Islet precursor cell (in vitro differentiated cells): Measurements from ENCODE around the gene TEAD1.

ENCODE experiments used
- DNase-seq: peaks from one replicate; pipeline ENCODE4 v3.0.0-alpha.2; 2018

The TEAD1 gene

DNA sequence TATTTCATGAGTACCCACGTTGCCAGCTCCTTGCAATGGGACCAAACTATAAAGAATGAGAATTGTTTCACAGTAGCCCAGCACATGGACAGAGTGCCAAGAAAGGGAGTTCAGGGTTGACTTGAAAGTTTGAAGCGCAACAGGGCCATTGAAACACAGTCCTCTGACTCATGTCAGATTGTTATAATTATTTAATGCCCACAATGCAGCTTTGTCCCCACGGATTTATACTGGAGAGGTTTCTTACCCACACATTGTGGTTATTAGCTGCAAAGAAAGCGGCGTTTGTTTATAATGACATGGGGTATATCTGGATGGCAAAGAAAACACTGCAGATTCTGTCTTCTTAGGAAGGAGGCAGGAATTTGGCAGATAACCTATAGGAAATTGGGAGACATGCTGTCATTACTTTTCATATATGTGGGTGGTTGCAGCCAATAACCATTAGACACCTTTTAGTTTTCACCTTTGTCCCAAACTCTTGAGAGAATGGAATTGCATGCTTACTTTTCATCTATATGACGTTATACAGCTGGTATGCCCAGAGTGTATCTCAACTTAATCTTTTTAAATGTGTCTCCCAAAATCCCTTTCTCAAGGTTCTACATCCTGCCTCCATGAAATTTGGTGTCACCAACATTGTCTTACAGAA, 143.6 kb downstream of the TEAD1 start:
- DNase-seq, result no peak

DNA sequence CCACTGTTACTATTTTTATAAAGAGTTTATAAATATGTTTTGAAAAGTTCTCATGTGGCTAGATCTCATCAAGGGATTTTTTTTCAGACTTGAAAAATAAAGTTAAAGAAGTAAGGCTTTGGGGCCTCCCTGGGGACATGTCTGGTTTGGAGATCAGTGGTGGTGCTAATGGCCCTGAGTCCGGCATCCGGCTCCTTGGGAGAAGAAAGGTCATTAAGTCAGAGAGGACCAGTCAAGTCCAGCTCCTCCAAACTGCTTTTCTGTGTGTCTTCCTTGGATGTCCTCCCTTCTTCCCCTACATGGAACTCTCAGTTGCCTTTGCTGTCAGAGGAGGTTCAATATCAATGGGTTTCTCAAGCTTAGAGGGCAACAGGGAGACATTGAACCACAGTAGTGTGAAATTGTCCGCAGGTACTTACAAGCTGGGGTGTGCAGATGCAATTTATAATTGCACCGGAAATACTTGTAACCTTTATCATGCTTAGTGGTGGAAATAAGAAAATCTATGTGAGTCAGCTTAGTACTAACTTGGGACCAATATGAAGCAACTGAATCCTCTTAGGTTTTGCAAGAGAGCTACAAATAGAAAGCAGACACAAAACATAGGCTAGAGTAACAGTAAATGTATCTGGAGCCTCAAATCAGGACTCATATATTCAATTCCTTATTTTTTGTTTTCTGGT, 144.3 kb downstream of the TEAD1 start:
- no peak for DNase-seq

DNA sequence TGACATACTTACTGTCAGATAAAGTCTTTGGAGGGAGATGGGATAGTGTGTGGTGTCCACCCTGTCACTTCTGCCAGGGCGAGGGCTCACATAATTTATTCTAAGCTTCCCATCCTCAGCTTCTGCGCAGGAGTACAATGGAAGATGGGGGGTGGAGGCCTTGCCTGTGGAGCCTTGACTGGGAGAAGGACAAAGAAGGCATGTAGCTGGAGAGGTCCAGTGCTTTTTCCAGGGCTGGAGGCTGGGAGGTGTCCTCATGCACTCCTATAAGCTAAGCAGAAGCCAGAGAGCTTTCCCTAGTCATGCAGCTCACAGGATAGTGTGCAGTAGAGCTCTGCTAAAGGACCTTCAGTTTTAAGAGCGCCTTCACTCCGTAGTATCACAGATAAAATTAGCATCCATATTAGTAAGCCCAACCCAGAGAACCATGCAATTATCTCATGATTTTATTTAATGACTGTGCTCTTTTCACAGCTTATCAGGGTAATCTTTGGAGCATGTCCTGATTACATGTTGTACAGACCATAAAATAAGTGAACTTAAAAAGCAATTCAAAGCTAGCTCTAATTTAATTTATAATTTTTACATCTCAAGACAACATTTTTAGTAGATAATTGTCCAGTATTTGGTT, 148.3 kb downstream of the TEAD1 start:
- no peak for DNase-seq

DNA sequence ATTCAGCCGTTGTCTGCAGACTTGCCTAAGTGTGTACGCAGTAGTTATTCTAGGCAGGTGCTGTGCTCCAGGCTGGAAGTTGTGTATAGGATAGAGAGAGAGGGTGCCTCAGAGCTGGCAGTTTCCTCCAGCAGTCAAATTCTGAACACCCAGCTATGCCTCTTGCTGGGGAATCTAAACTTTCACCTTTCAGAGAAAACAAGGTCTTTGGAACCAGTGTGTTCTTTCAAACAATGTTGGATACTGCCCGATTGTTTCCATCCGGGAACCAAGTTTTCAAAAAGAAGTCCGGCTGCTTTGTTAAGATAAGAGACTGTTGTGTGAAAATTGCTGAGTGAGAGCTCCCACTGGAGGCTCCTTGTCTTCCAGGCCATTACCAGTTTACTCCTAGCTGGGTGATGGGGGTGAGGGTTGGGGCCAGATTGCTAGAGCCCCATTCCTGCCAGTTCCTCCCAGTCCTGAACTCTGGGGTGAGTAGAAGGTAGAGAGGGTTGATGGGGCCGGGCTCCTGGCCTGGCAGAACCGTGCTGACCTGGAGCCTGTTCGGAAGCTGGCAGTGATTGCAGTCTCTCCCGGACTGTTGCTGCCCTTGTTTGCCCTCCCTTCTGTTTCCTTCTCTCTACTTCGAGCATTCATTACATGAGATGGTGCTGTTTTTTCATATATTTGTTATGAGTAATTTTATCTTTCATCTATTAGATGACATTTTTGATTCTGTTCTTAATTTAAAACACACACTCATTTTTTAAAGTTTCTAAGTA, 150.2 kb downstream of the TEAD1 start:
- no peak for DNase-seq

DNA sequence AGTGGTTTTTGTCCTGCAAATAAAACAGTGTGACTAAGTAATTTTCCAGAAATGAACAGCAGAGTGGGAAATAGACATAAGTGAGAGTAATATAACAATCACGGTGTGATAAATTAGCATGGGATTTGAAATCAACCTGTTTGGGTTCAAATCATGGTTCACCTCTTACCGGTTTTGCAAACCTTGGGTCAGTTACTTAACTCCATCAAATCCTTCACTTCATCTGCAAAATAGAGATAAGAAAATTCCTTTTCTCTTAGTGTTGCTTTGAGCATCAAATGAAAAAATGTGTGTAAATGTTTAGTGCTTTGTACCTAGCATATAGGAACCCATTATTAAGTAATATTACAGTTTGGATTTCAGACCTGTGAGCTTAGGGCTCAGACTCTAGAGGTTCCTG, 152.2 kb downstream of the TEAD1 start:
- DNase-seq, result no peak

DNA sequence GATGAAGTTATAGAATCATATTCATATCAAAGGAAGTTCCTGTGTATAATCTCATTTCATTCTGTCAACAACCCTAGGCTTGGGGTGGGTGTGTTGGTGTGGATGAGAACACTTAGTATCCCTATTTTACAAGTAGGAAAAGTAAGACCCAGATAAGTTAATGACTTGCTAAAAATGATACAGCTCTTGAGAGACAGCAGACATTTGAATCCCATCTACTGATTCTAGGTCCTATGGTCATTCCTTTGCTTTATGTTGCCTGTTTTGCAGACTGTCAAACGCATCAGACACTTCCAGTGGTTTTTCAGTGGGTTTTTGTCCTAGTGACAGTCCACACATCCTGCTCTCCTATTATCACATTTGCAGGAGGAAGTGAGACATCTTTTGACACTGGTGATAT, 153.1 kb downstream of the TEAD1 start:
- DNase-seq, result no peak

DNA sequence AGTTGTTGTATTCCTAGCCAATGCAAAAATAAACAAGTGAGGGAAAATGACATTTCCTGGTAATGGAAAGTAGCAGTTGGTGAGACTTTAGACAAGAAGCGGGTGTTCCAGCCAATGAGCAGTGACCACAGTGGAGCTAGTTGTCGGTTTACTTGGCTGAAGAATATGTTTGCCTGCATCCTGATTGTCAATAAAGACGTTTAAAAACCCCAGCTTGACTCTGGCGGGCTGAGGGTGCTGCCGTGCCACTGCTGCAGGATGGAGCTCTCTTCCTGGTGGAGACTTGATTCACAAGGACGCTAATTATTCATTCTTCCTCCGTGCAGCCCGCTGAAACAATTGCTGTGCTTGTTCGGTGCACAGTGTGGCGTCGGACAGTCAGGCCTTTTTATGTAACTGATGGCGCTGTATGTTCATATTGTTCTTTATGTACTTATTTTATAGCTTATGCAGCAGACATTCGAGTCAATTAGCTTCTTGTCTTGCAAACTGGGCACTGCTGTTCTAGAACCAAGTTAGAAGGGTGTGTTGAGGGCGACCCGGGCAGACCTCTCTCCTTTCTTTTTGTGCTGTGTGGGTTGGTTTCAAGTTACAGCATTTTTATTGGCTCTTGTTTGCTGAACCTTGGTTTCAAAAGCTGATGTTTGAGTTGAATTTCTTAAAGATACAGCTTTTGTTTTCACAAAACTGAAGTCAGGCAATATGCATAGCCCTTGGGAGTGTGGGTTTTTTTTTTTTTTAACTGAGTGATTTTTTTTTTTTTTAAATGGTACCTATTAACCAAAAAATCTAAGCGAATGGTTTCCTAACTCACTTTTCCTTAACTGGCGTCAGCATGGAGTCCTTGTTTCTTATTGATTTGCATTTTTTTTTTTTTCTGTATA, 153.9 kb downstream of the TEAD1 start:
- DNase-seq, result peak; percentile 72

DNA sequence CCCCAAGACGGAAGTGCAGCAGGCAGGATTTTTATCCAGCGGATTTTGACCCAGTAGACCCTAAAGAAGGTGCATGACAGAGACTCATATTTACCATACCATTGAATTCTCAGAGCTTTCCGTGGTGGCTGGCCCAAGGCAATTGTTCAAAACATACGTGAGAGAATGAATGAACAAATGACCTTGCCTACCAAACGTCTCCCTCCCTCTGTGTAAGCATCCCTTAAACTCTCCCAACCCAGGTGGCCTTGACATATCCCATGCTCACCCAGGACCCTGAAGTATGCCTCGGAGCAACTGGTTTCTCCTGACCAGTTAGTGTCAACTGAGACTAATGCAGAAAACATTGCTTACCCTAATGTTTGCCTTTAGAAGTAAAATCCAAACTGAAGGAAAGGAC, 154.9 kb downstream of the TEAD1 start:
- no peak for DNase-seq

DNA sequence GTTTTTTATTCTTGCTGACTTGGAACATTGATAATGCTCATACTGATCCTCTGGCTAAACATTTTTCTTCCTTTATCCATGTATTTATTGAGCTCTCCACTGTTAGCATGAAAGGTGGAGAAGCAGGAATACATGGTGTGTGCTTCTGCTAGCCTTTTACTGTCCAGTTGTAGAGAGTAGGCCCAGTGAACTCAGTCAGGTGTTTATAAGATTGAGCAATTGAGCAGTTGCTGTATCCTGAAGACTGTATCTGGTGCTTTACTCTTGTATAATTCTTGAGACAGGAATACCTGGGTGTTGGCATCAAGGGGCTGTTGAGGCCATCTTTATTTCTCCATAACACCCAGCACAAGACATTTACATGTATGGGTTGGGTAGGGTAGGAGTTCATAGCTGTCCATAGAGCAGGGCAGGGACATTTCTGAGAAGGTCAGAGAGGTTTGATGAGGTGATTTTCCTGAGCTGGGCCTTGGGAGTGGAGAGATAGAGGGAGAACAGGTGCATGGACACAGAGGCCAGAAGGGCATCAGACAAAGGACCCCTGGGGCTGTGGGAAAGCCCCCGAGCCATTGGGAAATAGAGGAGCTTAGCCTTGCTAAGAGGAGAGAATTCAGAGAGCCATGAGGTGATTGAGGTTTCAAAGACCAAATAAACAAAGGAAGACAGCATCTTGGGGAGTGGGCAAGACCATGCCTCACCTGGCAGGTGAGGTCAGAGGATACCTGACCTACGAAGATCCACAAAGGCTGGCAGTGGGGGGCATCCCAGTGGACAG, 155.5 kb downstream of the TEAD1 start:
- no peak for DNase-seq

DNA sequence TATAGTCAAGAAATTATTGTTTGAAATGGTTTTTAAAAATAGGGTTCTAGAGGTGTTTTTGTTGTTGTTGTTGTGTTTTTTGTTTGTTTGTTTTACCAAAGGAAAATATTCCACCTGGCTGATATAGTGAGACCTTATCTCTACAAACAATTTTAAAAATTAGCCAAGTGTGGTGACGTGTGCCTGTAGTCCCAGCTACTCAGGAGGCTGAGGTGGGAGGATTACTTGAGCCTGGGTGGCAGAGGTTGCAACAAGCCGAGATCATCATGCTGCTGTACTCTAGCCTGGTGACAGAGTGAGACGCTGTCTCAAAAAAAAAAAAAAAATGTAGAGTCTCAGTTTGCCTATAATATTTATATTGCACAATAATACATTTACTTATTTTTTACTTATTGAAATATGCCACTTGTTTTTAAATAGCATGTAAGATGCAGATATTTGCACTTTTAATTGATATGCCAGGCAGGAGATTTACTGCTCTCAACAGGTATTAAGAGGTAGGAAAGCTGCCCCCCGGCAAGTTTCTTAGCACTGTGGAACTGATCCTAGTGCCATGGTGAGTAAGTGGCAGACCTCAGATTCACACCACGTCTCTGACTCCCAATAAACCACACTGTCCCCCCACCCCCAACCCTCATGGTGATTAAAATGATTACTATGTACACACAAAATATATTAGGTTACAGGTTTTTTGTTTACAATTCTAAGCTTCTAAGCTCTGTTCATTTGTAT, 157.4 kb downstream of the TEAD1 start:
- no peak for DNase-seq

DNA sequence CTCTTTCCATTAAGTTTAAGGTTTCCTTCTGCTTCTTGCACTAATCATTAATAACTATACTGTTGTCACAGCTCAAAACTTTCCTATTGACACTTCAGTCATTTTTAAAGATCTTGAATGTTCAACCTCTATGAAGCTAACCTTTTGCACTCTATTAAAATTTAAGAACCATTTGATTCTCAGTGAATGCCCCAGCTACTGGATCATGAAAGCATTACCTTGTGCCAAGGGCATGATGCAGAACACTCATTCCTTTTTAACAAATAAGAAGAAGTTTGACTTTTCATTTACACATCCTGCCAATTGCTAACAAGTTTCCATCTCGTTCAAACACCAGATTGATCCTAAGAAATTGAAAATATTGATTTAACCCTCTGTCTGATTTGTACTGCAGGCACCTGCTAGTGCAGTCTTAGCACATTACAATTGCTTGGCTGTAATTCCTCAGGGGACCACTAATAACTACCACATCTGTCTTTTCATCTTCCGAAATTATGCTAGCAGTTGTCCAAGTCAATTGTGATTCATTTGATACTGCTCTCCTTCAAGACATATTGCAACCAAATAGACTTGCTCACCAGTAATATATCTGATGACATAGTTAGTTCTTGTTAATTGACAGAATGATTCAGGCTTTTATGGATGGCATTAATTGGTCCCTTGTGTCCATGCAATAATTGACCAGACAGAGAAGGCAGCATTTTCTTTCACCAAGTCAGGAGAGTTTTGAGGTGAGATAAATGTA, 158.4 kb downstream of the TEAD1 start:
- no peak for DNase-seq

DNA sequence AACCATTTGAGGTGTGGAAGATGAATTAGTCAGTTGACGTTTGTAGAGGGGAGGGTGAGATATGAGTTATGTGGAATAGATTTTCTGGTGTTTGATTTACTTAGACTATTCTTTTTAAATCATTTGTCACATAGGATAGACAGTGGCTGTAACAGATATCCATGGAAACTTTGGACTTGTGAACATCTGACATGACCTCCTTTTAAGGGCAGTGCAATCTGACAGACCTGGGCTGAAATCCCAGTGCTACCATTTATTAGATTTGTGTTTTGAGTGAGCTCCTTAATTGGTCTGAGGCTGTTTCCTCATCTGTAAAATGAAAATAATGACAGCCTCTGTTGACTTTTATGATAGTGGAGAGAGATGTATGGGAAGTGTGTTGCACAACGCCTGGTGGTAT, 159.9 kb downstream of the TEAD1 start:
- DNase-seq, result no peak

DNA sequence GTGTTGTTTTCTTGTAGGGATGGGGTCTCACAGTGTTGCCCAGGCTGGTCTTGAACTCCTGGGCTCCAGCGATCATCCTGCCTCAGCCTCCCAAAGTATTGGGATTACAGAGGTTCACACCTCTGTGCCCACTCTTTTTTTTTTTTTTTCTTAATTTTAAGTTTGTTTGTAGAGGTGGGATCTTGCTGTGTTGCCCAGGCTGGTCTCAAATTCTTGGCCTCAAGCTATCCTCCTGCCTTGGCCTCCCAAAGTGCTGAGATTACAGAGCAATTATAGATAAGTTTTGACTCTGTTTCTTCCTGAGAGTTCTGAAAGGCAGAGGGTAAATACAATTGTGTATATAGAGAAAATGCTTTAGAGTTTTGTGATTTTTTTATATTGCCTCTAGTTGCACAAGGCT, 160.4 kb downstream of the TEAD1 start:
- no peak for DNase-seq

DNA sequence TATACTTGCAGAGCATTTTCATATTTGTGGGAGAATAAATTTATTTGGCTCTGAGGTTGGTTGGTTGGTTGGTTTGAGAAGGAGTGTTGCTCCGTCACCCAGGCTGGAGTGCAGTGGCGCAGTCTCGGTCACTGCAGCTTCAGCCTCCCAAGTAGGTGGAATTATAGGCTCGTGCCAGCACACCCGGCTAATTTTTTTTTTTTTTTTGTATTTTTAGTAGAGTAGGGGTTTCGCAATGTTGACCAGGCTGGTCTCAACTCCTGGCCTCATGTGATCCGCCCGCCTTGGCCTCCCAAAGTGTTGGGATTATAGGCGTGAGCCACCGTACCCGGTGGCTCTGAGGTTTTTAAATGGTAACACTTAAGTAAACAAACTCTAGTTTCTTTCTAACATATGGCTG, 161.1 kb downstream of the TEAD1 start:
- DNase-seq, result no peak

DNA sequence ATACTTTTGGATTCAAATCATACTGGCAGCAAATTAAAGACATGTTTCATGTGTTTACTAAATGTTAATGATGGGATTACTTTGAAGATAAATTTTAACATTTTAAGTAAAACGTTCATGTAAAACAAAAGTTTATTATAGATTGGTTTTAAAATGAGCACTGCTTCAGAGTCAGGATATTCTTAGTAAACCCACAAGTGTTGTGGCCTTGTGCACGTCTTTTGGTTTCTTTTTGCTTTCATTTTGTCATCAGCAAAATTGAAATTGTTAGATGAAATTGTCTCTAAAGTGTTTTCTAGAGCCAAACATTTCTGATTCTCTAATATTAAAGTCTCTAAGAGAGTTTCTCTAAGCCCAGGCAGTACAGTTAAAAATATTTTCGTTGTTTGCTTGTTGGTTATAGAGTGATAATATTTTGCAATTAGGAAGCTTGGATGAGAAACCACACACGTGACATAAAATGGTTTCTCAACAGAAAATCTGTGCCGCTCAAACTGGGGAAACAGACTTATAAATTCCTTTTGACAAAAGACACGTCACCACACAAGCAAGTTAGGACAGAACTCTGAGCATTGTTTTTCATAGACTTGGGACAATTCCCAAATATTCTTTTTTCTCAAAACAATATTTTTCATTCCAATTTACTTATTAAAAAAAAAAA, 164.4 kb downstream of the TEAD1 start:
- DNase-seq, result no peak

DNA sequence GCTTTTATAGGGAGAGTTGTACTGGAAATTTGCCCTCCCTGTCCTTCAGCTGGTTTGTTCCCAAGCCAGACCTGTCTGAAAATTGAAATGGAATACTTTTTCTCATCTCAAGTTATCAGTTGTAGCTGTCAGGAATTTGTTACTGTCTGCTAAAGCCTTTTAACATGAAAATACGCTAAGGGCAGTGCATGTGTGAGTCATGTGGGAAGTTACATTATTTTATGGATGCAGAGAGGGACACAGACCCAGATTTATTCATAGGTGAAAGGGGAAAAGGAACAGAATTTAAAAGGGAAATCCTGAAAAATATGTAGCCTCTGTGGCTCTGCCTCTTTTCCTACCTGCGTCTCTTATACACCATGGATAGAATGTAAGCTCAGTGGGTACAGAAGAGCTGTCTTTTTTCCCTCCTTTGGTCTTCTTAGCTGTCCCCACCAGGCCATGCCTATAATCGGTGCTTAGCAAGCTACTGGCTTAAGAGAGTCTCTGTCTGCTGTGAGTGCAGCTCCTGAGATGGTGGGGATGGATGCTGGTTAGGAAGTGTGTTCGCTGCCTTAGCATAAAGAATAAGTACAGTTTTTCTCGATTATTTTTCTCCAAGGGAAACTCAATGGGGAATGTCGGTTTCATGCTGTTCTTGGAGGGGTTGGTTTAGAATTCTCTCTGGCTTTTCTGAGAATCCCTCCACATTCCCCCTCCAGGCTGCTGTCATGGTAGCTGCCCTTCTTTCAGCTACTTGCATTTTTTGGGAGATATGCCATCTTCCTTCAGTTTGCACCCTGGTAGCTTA, 166.8 kb downstream of the TEAD1 start:
- DNase-seq, result peak; percentile 54

DNA sequence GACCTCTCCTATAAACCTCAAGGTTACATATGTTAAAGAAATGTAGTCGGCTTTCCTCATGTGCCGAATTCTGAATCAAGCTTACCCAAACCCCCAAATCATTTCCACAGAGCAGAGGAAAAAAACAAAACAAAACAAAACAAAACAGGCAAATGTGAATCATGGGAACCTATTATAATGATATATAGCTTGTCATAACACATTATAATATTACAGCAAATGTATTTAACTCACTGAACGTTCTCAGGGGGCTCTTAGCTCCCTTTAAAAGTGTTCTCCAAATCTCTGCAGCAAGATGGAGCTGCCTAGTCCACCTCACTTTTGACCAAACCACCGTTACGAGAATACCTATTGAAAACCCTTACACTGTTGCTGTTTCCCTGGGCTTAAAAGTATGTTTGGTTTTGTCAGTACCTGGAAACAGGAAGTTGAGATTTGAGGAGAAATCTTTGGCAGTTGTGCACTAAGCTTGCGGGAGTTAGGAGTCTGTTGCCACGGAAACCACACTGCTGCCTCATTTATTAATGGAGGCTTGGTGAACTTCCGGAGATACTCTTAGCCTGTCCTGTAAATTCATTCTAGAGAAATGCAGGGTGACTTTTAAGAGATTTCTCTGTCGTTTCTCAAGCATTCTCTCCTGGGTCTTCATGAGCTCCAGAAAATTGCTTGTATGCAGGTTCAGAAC, 167.9 kb downstream of the TEAD1 start:
- DNase-seq, result no peak

DNA sequence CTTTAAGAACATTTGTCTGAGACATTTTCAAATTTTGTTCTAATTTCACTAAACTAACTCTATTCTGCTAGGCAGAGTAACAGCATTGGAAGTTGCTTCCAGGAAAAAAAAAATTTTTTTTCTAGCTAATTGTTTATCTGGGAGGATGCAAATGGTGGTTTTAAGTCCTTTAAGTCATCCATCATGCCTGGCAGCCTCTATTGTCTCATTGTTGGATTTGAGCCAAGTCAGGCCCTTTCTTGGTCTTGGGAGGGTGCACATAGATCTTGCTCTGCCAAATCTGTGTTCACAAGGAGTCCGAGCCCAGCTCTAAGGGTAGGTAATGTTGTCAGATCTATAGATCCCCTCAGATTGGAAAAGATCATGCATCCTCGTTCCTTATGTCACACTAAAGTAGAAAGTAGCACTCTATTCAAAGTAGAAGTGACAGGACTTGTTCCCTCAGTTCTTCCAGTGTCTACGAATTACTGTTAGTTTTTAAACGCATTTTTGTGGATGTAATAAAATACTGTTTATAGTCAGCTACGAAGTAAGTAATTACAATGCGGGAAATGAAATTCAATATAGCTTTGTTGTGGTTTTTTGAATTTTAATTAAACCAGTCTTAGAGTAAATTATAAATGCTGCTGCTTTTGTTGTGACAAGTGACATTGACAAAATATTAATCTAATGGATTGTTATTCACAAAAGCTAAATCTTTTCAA, 168.9 kb downstream of the TEAD1 start:
- DNase-seq, result no peak
